ENCODE data around the gene CCSER2.
"Not testable (repeated sequence)": the region's sequence is repeated elsewhere in the genome, so short reads cannot be mapped to it uniquely, and the experiment has no call there.

The CCSER2 gene

GRCh38 chr10:84328418-84329195, at the start of gene CCSER2:
TSS of gene CCSER2 (plus strand) at chr10:84328589. CDS start at chr10:84371053, 42,464 bp downstream.
- Histone ChIP-seq H3K27me3 (ENCODE audit: insufficient read depth, low read length) (no peaks in the 10 kb centered on the region), H3K4me1 (ENCODE audit: insufficient read depth, low read length, severe bottlenecking) (peaks cover 39% of the 10 kb centered on the region), H3K9me3 (ENCODE audit: low read length) (no peaks in the 10 kb centered on the region), H2AFZ (ENCODE audit: low read length) (peak within 1 kb of the TSS; percentile 100), H3K36me3 (ENCODE audit: insufficient read depth, low read length) (no peaks in the 10 kb centered on the region), H4K20me1 (ENCODE audit: insufficient read depth, low read length) (no peaks in the 10 kb centered on the region), H3F3A (ENCODE audit: insufficient read depth, low read length) (no peaks in the 10 kb centered on the region), H3K27ac (ENCODE audit: low read depth, low read length, poor library complexity, severe bottlenecking) (peak within 1 kb of the TSS; percentile 73), H3K4me3 (ENCODE audit: low read depth, low read length, poor library complexity, severe bottlenecking) (peak within 1 kb of the TSS; percentile 83), H3K79me2 (ENCODE audit: insufficient read depth, low read length) (peaks cover 32% of the 10 kb centered on the region), H3K9ac (ENCODE audit: low read length) (peak within 1 kb of the TSS; percentile 82), H3K9me2 (ENCODE audit: low read depth, low read length) (no peaks in the 10 kb centered on the region), H3K4me2 (ENCODE audit: low read length) (peak within 1 kb of the TSS; percentile 99)
- TF ChIP-seq EZH2 (IDR thresholded peaks at IDR 0.05; ENCODE audit: borderline replicate concordance, low read length) (no peak), CTCF (IDR thresholded peaks at IDR 0.05; ENCODE audit: low read length) (peak; percentile 9; the same call in 1 of the 2 replicates)

GRCh38 chr10:84279876-84280475, 48.4 kb upstream of the CCSER2 start:
- H3K9ac ChIP-seq (ENCODE audit: low read length); H3K79me2 ChIP-seq (ENCODE audit: insufficient read depth, low read length); H2AFZ ChIP-seq (ENCODE audit: low read length); H4K20me1 ChIP-seq (ENCODE audit: insufficient read depth, low read length); H3K27ac ChIP-seq (ENCODE audit: low read depth, low read length, poor library complexity, severe bottlenecking); H3K4me3 ChIP-seq (ENCODE audit: low read depth, low read length, poor library complexity, severe bottlenecking); H3K9me2 ChIP-seq (ENCODE audit: low read depth, low read length); H3F3A ChIP-seq (ENCODE audit: insufficient read depth, low read length); H3K4me1 ChIP-seq (ENCODE audit: insufficient read depth, low read length, severe bottlenecking); H3K36me3 ChIP-seq (ENCODE audit: insufficient read depth, low read length); H3K27me3 ChIP-seq (ENCODE audit: insufficient read depth, low read length); H3K4me2 ChIP-seq (ENCODE audit: low read length); H3K9me3 ChIP-seq (ENCODE audit: low read length): not testable (repeated sequence)

GRCh38 chr10:84286695-84287094, 41.7 kb upstream of the CCSER2 start:
- Histone ChIP-seq H3F3A (ENCODE audit: insufficient read depth, low read length) (no peaks in the 10 kb centered on the region), H4K20me1 (ENCODE audit: insufficient read depth, low read length) (no peaks in the 10 kb centered on the region), H2AFZ (ENCODE audit: low read length) (no peak overlapping the region), H3K4me2 (ENCODE audit: low read length) (no peak overlapping the region), H3K4me1 (ENCODE audit: insufficient read depth, low read length, severe bottlenecking) (no peaks in the 10 kb centered on the region), H3K27ac (ENCODE audit: low read depth, low read length, poor library complexity, severe bottlenecking) (no peak overlapping the region), H3K79me2 (ENCODE audit: insufficient read depth, low read length) (no peaks in the 10 kb centered on the region), H3K9me2 (ENCODE audit: low read depth, low read length) (no peaks in the 10 kb centered on the region), H3K4me3 (ENCODE audit: low read depth, low read length, poor library complexity, severe bottlenecking) (no peak overlapping the region), H3K9me3 (ENCODE audit: low read length) (no peaks in the 10 kb centered on the region), H3K36me3 (ENCODE audit: insufficient read depth, low read length) (no peaks in the 10 kb centered on the region), H3K27me3 (ENCODE audit: insufficient read depth, low read length) (no peaks in the 10 kb centered on the region), H3K9ac (ENCODE audit: low read length) (no peak overlapping the region)
- TF ChIP-seq CTCF (IDR thresholded peaks at IDR 0.05; ENCODE audit: low read length): no peak
- no peak for TF ChIP-seq EZH2 (IDR thresholded peaks at IDR 0.05; ENCODE audit: borderline replicate concordance, low read length)
